GM21381 (cell line): ENCODE data around the gene TRAF3IP1.
"Not testable (repeated sequence)": the region's sequence is repeated elsewhere in the genome, so short reads cannot be mapped to it uniquely, and the experiment has no call there.

Source experiments
- ATAC-seq: cut with Tn5 transposase; IDR thresholded peaks from one replicate; pipeline ENCODE4 v1.9.1; 2021; ENCODE audit warnings: mild to moderate bottlenecking, moderate library complexity; ENCODE audit not compliant: unreplicated experiment

TRAF3IP1 gene

DNA sequence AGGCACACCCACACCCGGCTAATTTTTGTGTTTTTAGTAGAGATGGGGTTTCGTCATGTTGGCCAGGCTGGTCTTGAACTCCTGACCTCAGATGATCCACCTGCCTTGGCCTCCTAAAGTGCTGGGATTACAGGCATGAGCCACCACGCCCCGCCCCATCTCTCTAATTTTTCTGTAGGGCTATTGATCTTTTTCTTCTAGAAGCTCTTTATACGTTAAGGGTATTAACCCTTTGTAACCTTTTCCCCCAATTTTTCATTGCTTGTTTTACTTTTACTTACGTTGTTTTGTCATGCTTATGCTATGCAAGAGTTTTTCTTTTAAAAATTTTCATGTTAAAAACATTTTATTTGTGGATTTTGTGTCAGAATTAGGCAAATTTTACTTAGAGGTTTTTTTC is 121.9 kb downstream of the TRAF3IP1 start:
- ATAC-seq = not testable (repeated sequence)

DNA sequence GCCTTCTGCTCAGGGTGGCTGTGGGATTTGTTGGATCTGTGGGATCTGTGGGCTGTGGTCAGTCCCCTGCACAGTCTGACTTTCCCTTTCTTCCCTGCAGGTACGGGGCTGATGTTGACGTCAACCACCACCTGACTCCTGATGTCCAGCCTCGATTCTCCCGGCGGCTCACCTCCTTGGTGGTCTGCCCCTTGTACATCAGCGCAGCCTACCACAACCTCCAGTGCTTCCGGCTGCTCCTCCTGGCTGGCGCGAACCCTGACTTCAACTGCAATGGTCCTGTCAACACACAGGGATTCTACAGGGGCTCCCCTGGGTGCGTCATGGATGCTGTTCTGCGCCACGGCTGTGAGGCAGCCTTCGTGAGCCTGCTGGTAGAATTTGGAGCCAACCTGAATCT is 123.9 kb downstream of the TRAF3IP1 start:
- ATAC-seq = no peak

DNA sequence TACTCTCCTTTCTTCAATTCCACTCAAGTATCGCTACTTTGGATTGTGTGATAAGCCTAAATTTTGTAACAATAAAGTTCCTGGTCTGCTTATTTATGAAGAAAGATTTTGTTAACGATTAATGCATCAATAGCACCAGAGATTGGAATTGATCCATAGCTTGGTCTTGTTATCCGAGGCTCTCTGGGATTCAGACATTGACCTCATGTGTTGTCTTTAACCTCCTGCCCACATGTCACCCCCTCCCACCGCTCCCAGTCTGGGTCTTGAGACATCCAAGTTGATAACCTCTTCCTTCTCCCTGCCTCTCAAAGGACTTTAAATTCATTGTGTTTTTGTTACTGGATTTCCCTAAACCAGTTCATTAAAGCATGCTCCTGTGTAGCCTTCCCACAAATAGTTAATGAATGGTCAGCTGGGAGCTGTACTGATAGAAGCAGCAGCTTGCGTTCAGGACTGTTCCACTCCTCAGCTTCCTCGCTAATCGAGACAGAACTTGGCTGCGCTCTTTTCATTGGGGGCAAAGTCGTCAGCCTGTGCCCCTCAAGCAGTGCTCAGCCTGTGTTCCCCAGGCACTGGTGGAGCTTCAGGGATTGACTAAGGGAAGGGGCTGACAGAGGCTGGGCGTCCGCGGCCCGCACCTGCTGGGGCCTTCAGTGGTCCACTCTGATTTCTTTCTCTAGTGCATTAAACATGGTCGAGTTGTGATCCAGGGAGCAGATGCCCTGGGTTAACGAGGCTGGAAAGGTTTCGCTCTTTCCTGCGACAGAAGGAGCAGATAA is 125.3 kb downstream of the TRAF3IP1 start:
- ATAC-seq = no peak

DNA sequence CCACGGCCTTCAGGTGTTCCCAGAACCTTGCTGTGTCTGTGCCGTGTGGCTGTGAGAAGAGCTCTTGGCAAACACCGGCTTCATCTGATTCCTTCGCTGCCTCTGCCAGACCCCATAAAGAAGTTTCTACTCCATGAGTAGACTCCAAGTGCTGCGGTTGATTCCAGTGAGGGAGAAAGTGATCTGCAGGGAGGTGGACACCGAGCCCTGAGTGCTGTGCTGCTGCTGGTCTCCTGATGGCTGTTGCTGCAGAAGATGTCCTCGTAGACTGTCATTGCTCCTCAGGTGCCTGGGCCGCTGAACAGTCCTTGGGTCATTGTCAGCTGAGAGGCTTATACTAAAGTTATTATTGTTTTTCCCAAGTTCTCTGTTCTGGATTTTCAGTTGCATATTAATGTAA is 126.1 kb downstream of the TRAF3IP1 start:
- no peak for ATAC-seq

DNA sequence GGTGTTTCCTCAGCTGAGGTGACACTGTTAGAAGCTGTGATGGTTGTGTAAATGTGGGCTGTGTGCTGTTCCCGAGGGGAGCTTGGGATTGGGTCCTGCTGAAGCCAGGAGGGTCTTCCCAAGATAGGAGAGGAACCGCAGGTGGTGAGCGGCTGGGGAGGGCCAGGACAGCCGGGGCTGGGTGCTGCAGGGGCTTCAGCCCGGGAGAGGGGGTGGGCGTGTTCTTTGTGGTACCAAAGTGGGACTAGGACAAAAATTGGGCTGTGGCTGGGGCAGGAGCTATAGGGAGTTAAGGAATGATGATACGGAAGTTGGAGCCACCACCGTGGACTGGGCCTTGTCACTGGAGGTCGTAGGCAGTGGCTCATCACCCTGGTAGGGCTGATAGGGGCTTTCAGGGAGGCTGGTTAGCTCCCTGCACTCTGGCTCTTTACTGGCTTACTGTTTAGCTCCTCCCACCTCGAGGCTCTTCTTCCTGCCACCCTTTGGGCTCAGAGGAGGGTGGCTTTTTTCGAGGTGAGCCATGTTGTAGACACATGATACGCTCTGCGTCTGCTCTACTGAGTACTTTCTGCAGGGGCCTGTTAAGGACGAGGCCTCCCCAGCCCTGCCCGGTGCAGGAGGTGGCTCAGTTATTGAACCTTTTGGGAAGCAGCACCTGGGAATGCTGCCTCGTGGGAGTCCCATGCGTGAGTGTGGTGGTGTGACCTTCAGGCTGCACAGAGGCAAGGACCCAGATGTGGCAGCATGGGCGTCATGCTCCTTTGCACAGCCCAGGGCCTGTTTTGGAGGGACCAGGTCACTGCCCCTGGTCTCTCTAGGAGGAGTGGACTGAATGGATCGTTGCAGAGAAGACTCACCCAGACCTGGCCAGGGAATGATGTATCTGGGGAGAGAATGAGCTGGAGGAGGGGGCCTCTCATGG is 128.0 kb downstream of the TRAF3IP1 start:
- no peak for ATAC-seq

DNA sequence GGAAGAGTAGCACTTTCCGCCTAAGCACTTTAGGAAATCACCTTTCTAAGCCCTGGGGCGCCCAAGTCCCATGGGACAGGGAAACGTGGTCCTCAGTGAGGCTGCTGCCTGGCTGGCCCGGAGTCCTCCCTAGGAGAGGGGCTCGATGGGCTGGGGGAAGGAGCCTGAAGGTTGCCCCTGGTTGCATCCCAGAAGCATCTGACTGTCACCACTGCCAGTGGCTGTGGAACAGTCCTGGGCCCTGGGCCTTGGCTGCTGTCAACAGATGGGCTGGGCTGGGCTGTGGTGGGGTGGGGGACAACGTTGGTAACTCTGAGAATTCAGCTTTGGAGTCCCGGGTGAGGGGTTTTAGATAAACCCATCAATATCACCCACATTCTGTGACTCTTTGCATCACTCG is 128.9 kb downstream of the TRAF3IP1 start:
- no peak for ATAC-seq

DNA sequence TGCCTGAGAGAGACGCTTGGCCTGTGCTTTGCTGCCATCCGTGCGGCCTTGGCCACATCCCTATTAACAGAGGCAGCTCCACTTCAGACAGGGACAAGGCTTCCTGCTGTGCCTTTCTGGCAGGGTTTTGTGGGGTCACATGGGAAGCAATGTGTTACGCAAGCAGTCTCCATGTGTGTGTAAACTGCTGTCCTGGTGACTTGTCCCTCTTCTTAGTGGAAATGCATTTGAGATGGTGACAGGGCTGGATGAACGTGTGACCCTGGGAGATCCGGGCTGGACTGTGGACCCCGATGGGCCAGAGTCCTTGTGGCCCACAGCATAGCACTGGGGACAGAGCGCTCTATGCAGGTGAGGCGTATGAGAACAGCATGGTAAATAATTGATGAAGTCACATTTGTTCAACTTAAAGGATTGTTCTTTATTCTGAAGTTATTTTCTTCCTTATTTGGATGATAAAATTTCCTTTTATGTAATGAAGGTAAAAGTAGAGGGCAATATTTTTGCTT is 129.6 kb downstream of the TRAF3IP1 start:
- no peak for ATAC-seq

DNA sequence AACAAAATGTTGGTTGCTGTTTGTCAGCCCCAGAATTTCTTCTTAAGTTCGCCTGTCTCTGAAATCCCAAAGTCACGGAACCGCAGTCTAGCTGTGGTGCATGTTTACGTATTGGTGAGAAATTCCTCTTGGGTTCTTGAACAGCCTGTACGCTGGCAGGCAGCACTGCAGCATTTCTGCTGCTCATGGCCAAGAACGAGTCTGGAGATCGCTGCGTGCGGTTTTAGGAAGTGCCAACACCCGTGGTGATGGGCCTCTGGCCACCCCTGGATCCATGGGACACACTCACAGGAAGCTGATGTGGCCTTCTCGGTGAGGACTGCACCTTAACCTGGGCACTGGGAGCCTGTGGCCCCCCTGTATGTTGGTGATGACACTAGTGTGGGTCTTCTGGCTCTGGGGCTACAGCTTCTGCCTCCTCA is 130.1 kb downstream of the TRAF3IP1 start:
- no peak for ATAC-seq
